DOHH2 (cell line): ENCODE measurements around the gene STPG3.

Source experiments
- H3F3A ChIP-seq: fragments of 200-600 bp; sonication (generic), shearing (Covaris generic); 2 replicates; pipeline ENCODE4 v1.6.0; 2016; ENCODE audit warnings: antibody characterized with exemption, mild to moderate bottlenecking; ENCODE audit not compliant: control insufficient read depth, insufficient read depth
- H3K27ac ChIP-seq: fragments of 200-600 bp; sonication (generic); 2 replicates; pipeline ENCODE4 v1.5.1; 2014; ENCODE audit warnings: low read depth, mild to moderate bottlenecking, low read length, moderate library complexity
- H3K27me3 ChIP-seq: fragments of 200-600 bp; sonication (generic); 2 replicates; pipeline ENCODE4 v1.6.1; 2014; ENCODE audit warnings: mild to moderate bottlenecking, low read length, mixed read lengths; ENCODE audit not compliant: control insufficient read depth
- H3K36me3 ChIP-seq: fragments of 200-600 bp; sonication (generic); 2 replicates; pipeline ENCODE4 v1.6.1; 2014; ENCODE audit warnings: mild to moderate bottlenecking, low read length, moderate library complexity, mixed read lengths; ENCODE audit not compliant: control insufficient read depth
- H3K4me1 ChIP-seq: fragments of 200-600 bp; sonication (generic); 2 replicates; pipeline ENCODE4 v1.6.1; 2014; ENCODE audit warnings: mild to moderate bottlenecking, low read length, mixed read lengths; ENCODE audit not compliant: control insufficient read depth
- H3K4me2 ChIP-seq: fragments of 200-600 bp; sonication (generic); 2 replicates; pipeline ENCODE4 v1.6.0; 2014; ENCODE audit warnings: mild to moderate bottlenecking, low read length, moderate library complexity
- H3K4me3 ChIP-seq: fragments of 200-600 bp; sonication (generic); 2 replicates; pipeline ENCODE4 v1.5.1; 2014; ENCODE audit warnings: mild to moderate bottlenecking, low read length, mixed read lengths
- H3K79me2 ChIP-seq: fragments of 200-600 bp; sonication (generic); 2 replicates; pipeline ENCODE4 v1.6.1; 2014; ENCODE audit warnings: mild to moderate bottlenecking, low read length, mixed read lengths; ENCODE audit not compliant: control insufficient read depth
- H3K9me2 ChIP-seq: fragments of 200-600 bp; sonication (generic); replicated peaks from 2 replicates; pipeline ENCODE4 v1.6.1; 2014; ENCODE audit warnings: mild to moderate bottlenecking, low read length, mixed read lengths; ENCODE audit not compliant: control insufficient read depth
- H3K9me3 ChIP-seq: fragments of 200-600 bp; sonication (generic); 2 replicates; pipeline ENCODE4 v1.6.1; 2014; ENCODE audit warnings: antibody characterized with exemption, low read length, mixed read lengths; ENCODE audit not compliant: control insufficient read depth, insufficient read depth
- H4K20me1 ChIP-seq: fragments of 200-600 bp; sonication (generic); 2 replicates; pipeline ENCODE4 v1.6.0; 2014; ENCODE audit warnings: low read depth, mild to moderate bottlenecking, antibody characterized with exemption, low read length, moderate library complexity; ENCODE audit not compliant: control insufficient read depth, insufficient read depth
- EZH2phosphoT487 ChIP-seq: fragments of 200-600 bp; sonication (generic); IDR thresholded peaks from 2 replicates; pipeline ENCODE4 v1.6.1; 2017; ENCODE audit warnings: borderline replicate concordance, mild to moderate bottlenecking, antibody characterized with exemption, low read length, moderate library complexity, mixed read lengths
- TF ChIP-seq, protein P1 (sequence below): fragments of 200-600 bp; sonication (generic); IDR thresholded peaks from one replicate; pipeline ENCODE4 v1.5.1; 2014; ENCODE audit warnings: antibody characterized with exemption, mild to moderate bottlenecking, low read depth, low read length; ENCODE audit not compliant: poor library complexity, severe bottlenecking

Gene STPG3

GRCh38 chr9:137265496-137266161 is 14.5 kb downstream of the STPG3 start:
- Histone ChIP-seq H3K9me2 (no peaks in the 10 kb centered on the region), H3K36me3 (peaks cover 63% of the 10 kb centered on the region), H3K4me3 (no peak overlapping the region), H3K79me2 (peaks cover 39% of the 10 kb centered on the region), H3K9me3 (no peaks in the 10 kb centered on the region), H4K20me1 (no peaks in the 10 kb centered on the region), H3K4me2 (no peak overlapping the region), H3K4me1 (peaks cover 49% of the 10 kb centered on the region), H3F3A (peaks cover 25% of the 10 kb centered on the region), H3K27me3 (no peaks in the 10 kb centered on the region), H3K27ac (no peak overlapping the region)
- TF ChIP-seq, protein P1, sequence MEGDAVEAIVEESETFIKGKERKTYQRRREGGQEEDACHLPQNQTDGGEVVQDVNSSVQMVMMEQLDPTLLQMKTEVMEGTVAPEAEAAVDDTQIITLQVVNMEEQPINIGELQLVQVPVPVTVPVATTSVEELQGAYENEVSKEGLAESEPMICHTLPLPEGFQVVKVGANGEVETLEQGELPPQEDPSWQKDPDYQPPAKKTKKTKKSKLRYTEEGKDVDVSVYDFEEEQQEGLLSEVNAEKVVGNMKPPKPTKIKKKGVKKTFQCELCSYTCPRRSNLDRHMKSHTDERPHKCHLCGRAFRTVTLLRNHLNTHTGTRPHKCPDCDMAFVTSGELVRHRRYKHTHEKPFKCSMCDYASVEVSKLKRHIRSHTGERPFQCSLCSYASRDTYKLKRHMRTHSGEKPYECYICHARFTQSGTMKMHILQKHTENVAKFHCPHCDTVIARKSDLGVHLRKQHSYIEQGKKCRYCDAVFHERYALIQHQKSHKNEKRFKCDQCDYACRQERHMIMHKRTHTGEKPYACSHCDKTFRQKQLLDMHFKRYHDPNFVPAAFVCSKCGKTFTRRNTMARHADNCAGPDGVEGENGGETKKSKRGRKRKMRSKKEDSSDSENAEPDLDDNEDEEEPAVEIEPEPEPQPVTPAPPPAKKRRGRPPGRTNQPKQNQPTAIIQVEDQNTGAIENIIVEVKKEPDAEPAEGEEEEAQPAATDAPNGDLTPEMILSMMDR: no peak
- TF ChIP-seq EZH2phosphoT487: no peak

- TF ChIP-seq, protein P1: no peak
- no peak for TF ChIP-seq EZH2phosphoT487
- H3K4me1 ChIP-seq: peaks cover 54% of the 10 kb centered on the region
- no peaks in the 10 kb centered on the region for H3K9me2 ChIP-seq
- H3K4me3 ChIP-seq: no peak overlapping the region
- no peaks in the 10 kb centered on the region for H3K9me3 ChIP-seq
- peak overlapping the region; percentile 98 for H3K4me2 ChIP-seq
- H3K27ac ChIP-seq: no peak overlapping the region
- H3F3A ChIP-seq: peaks cover 25% of the 10 kb centered on the region
- H3K27me3 ChIP-seq: no peaks in the 10 kb centered on the region
- H3K36me3 ChIP-seq: peaks cover 68% of the 10 kb centered on the region
- peaks cover 43% of the 10 kb centered on the region for H3K79me2 ChIP-seq
- H4K20me1 ChIP-seq: no peaks in the 10 kb centered on the region
These were observed 15.1 kb downstream of the STPG3 start for GRCh38 chr9:137266162-137266527.

DNA sequence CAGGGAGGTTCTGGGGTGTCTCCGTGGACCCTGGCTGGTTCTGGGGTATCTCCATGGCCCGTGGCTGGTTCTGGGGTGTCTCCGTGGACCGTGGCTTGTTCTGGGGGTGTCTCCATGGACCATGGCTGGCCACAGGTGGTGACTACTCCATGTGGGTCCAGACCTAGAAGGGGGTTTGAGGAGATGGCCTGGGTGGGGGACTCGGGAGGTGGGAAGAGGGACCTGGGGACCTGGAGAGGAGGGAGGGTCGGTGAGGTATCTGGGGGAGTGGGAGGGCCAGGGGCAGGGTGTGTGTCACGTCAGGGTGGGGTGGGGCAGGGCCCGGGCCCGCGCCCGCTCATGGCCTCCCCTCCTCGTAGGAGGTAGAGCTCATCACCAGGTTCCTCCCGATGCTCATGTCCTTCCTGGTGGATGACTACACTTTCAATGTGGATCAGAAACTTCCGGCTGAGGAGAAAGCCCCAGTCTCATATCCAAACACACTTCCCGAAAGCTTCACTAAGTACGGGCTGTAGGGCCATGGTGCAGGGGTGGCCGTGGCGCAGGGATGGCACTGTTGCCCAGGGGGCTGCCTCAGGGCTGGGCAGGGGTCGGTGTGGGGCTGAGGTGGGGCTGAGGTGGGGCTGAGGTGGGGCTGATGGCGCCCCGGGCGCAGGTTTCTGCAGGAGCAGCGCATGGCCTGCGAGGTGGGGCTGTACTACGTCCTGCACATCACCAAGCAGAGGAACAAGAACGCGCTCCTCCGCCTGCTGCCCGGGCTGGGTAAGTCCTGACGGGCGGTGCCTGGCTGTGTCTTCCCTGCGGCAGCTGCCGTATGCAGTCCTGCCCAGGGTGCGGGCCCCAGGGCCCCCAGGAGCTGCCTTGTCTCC is 15.7 kb downstream of the STPG3 start:
- Histone ChIP-seq H3K4me3 (peak overlapping the region; percentile 75), H3K27ac (peak overlapping the region; percentile 84), H3K9me2 (no peaks in the 10 kb centered on the region), H3K9me3 (no peaks in the 10 kb centered on the region), H3K4me2 (peak overlapping the region; percentile 98), H3K79me2 (peaks cover 47% of the 10 kb centered on the region), H3F3A (peaks cover 25% of the 10 kb centered on the region), H3K36me3 (peaks cover 72% of the 10 kb centered on the region), H3K4me1 (peaks cover 61% of the 10 kb centered on the region), H3K27me3 (no peaks in the 10 kb centered on the region), H4K20me1 (no peaks in the 10 kb centered on the region)
- no peak for TF ChIP-seq EZH2phosphoT487
- TF ChIP-seq, protein P1: no peak
